Activated CD8-positive, alpha-beta T cell treated with anti-CD3 and anti-CD28 coated beads, Interleukin-2, amount 10 ng/mL, durations not matched to agents 7 days and 5 days (primary cell): ENCODE data around the gene CAPRIN2. TPM values are rescaled to one million over a fixed set of nuclear protein-coding genes. Genes with fewer than 3 reads are reported as not detected.

Experiments
- ATAC-seq: fragments of 150-1000 bp; cut with Tn5 transposase; one replicate; pipeline ENCODE4 v1.10.0; 2021; ENCODE audit warnings: moderate library complexity
- CTCF ChIA-PET: fragments of 350-600 bp; sonication (Branson Sonifier 250); formaldehyde crosslinking; loops from one replicate; lab custom pipeline; 2021; ENCODE audit warnings: antibody characterized with exemption; lab: Charles Lee
- POLR2A ChIA-PET: fragments of 350-600 bp; sonication (Branson Sonifier 250); formaldehyde crosslinking; loops from one replicate; lab custom pipeline; 2021; ENCODE audit warnings: antibody characterized with exemption; lab: Charles Lee
- DNase-seq: peaks from one replicate; pipeline ENCODE4 v3.0.0-alpha.2; 2020
- H3K27ac Mint-ChIP-seq: one replicate; pipeline ENCODE4 v1.8.0; 2021; ENCODE audit warnings: mild to moderate bottlenecking, mixed read lengths
- H3K27me3 Mint-ChIP-seq: one replicate; pipeline ENCODE4 v1.8.0; 2021; ENCODE audit warnings: low read depth, mixed read lengths
- H3K36me3 Mint-ChIP-seq: one replicate; pipeline ENCODE4 v1.8.0; 2021; ENCODE audit warnings: low read depth, mixed read lengths
- H3K4me1 Mint-ChIP-seq: one replicate; pipeline ENCODE4 v1.8.0; 2021; ENCODE audit warnings: low read depth, mixed read lengths
- H3K4me3 Mint-ChIP-seq: one replicate; pipeline ENCODE4 v1.8.0; 2021; ENCODE audit warnings: mild to moderate bottlenecking, mixed read lengths
- H3K9me3 Mint-ChIP-seq: one replicate; pipeline ENCODE4 v1.8.0; 2022; ENCODE audit warnings: mixed read lengths; ENCODE audit not compliant: insufficient read depth
- total RNA-seq, 2 experiments: library from RNA; stranded (reverse); gene quantifications; one replicate each; pipeline ENCODE4 v1.2.3, GENCODE V29; 2021

CAPRIN2 gene
- total RNA-seq, 2 experiments from 2014 or later: 8.9 to 10.7 TPM

GRCh38 chr12:30698346-30698745, 56.4 kb downstream of the CAPRIN2 start:
- no peak for DNase-seq
- Mint-ChIP-seq H3K27ac (no peak overlapping the region), H3K4me3 (no peak overlapping the region), H3K9me3 (no peaks in the 10 kb centered on the region), H3K36me3 (no peaks in the 10 kb centered on the region), H3K27me3 (peaks cover 12% of the 10 kb centered on the region), H3K4me1 (peaks cover 18% of the 10 kb centered on the region)
- CTCF ChIA-PET: interaction anchor here (1.2 kb wide), 1 partner anchor 97 kb away, joined by 3 read pairs; no protein-coding TSS in a partner anchor
- POLR2A ChIA-PET: no interaction called here
- ATAC-seq: no peak

GRCh38 chr12:30696943-30697342, 57.8 kb downstream of the CAPRIN2 start:
- Mint-ChIP-seq H3K9me3 (no peaks in the 10 kb centered on the region), H3K36me3 (no peaks in the 10 kb centered on the region), H3K4me3 (no peak overlapping the region), H3K27me3 (peaks cover 12% of the 10 kb centered on the region), H3K4me1 (peaks cover 25% of the 10 kb centered on the region), H3K27ac (no peak overlapping the region)
- DNase-seq (no peak), ATAC-seq (no peak)
- ChIA-PET POLR2A (interaction anchor here (2.1 kb wide), 1 partner anchor 57 kb away, joined by 21 read pairs; the partner anchor contains the start of gene CAPRIN2), CTCF (interaction anchor here (2.9 to 4.6 kb wide), 2 partner anchors 12 to 60 kb away, joined by 7 to 19 read pairs; no protein-coding TSS in a partner anchor)

- ChIA-PET POLR2A (interaction anchor here (2.1 kb wide), 1 partner anchor 58 kb away, joined by 21 read pairs; the partner anchor contains the start of gene CAPRIN2), CTCF (interaction anchor here (0.9 to 4.6 kb wide), 3 partner anchors 9 to 60 kb away, joined by 7 to 19 read pairs (median 7); no protein-coding TSS in a partner anchor)
- peak overlapping the region; percentile 92 for H3K4me3 Mint-ChIP-seq
- no peaks in the 10 kb centered on the region for H3K36me3 Mint-ChIP-seq
- peaks cover 12% of the 10 kb centered on the region for H3K27me3 Mint-ChIP-seq
- peaks cover 25% of the 10 kb centered on the region for H3K4me1 Mint-ChIP-seq
- DNase-seq: no peak
- no peak for ATAC-seq
- H3K9me3 Mint-ChIP-seq: no peaks in the 10 kb centered on the region
- peak overlapping the region; percentile 91 for H3K27ac Mint-ChIP-seq
Measured at GRCh38 chr12:30696486-30696885, 58.3 kb downstream of the CAPRIN2 start.

GRCh38 chr12:30696103-30696408, 58.7 kb downstream of the CAPRIN2 start:
- Mint-ChIP-seq H3K9me3 (no peaks in the 10 kb centered on the region), H3K27me3 (peaks cover 12% of the 10 kb centered on the region), H3K36me3 (no peaks in the 10 kb centered on the region), H3K27ac (peak overlapping the region; percentile 91), H3K4me1 (peaks cover 29% of the 10 kb centered on the region), H3K4me3 (peak overlapping the region; percentile 92)
- CTCF ChIA-PET: interaction anchor here (0.7 to 4.6 kb wide), 12 partner anchors 10 to 1631 kb away, joined by 3 to 19 read pairs (median 4); no protein-coding TSS in a partner anchor
- POLR2A ChIA-PET: interaction anchor here (0.7 to 2.1 kb wide), 4 partner anchors 11 to 85 kb away, joined by 3 to 21 read pairs (median 4); partner anchors contain the start of gene CAPRIN2
- no peak for DNase-seq
- ATAC-seq: no peak

GRCh38 chr12:30695199-30696102, 59.3 kb downstream of the CAPRIN2 start, which contains the start of gene IPO8:
Gene IPO8, minus strand, starts transcription at chr12:30695869. Its CDS starts 222 bp downstream, at chr12:30695647.
- DNase-seq (peak; percentile 87), ATAC-seq (peak; percentile 92)
- Mint-ChIP-seq H3K4me1 (peaks cover 31% of the 10 kb centered on the region), H3K9me3 (no peaks in the 10 kb centered on the region), H3K36me3 (no peaks in the 10 kb centered on the region), H3K27me3 (peaks cover 11% of the 10 kb centered on the region), H3K27ac (peak within 1 kb of the TSS; percentile 91), H3K4me3 (peak within 1 kb of the TSS; percentile 92)
- CTCF ChIA-PET: interaction anchor here (0.7 to 4.6 kb wide), 13 partner anchors 10 to 1631 kb away, joined by 3 to 19 read pairs (median 4); no protein-coding TSS in a partner anchor
- POLR2A ChIA-PET: interaction anchor here (0.7 to 2.1 kb wide), 5 partner anchors 10 to 84 kb away, joined by 3 to 21 read pairs (median 5); partner anchors contain the start of gene CAPRIN2

GRCh38 chr12:30694412-30695198, 60.1 kb downstream of the CAPRIN2 start:
- H3K27me3 Mint-ChIP-seq: peaks cover 9% of the 10 kb centered on the region
- DNase-seq: peak; percentile 26
- peak overlapping the region; percentile 83 for H3K27ac Mint-ChIP-seq
- no peak for ATAC-seq
- H3K4me1 Mint-ChIP-seq: peaks cover 31% of the 10 kb centered on the region
- H3K9me3 Mint-ChIP-seq: no peaks in the 10 kb centered on the region
- H3K4me3 Mint-ChIP-seq: peak overlapping the region; percentile 92
- CTCF ChIA-PET: interaction anchor here (1.1 to 4.6 kb wide), 8 partner anchors 10 to 101 kb away, joined by 3 to 19 read pairs (median 6); no protein-coding TSS in a partner anchor
- H3K36me3 Mint-ChIP-seq: peaks cover 5% of the 10 kb centered on the region
- POLR2A ChIA-PET: interaction anchor here (0.8 to 2.1 kb wide), 3 partner anchors 12 to 60 kb away, joined by 5 to 21 read pairs (median 5); partner anchors contain the start of gene CAPRIN2

GRCh38 chr12:30692470-30692869, 62.3 kb downstream of the CAPRIN2 start:
- CTCF ChIA-PET: no interaction called here

GRCh38 chr12:30691122-30691879, 63.5 kb downstream of the CAPRIN2 start:
- H3K27ac Mint-ChIP-seq: no peak overlapping the region
- ATAC-seq: no peak
- no peaks in the 10 kb centered on the region for H3K9me3 Mint-ChIP-seq
- ChIA-PET POLR2A (no interaction called here), CTCF (no interaction called here)
- H3K4me1 Mint-ChIP-seq: peaks cover 29% of the 10 kb centered on the region
- H3K36me3 Mint-ChIP-seq: peaks cover 7% of the 10 kb centered on the region
- no peaks in the 10 kb centered on the region for H3K27me3 Mint-ChIP-seq
- no peak for DNase-seq
- no peak overlapping the region for H3K4me3 Mint-ChIP-seq

More at GRCh38 chr12:30692470-30692869, 62.3 kb downstream of the CAPRIN2 start:
- peaks cover 5% of the 10 kb centered on the region for H3K36me3 Mint-ChIP-seq
- no peak overlapping the region for H3K4me3 Mint-ChIP-seq
- POLR2A ChIA-PET: interaction anchor here (0.7 kb wide), 1 partner anchor 17 kb away, joined by 4 read pairs; no protein-coding TSS in a partner anchor
- no peaks in the 10 kb centered on the region for H3K9me3 Mint-ChIP-seq
- no peak for ATAC-seq
- no peaks in the 10 kb centered on the region for H3K27me3 Mint-ChIP-seq
- no peak for DNase-seq
- H3K4me1 Mint-ChIP-seq: peaks cover 31% of the 10 kb centered on the region
- no peak overlapping the region for H3K27ac Mint-ChIP-seq

- H3K27ac Mint-ChIP-seq: no peak overlapping the region
- no peak for DNase-seq
Measured at GRCh38 chr12:30687265-30687986, 67.3 kb downstream of the CAPRIN2 start.

GRCh38 chr12:30679241-30679640, 75.5 kb downstream of the CAPRIN2 start:
- no peaks in the 10 kb centered on the region for H3K9me3 Mint-ChIP-seq
- DNase-seq (no peak), ATAC-seq (no peak)
- no peak overlapping the region for H3K4me3 Mint-ChIP-seq
- peaks cover 55% of the 10 kb centered on the region for H3K36me3 Mint-ChIP-seq
- no peaks in the 10 kb centered on the region for H3K27me3 Mint-ChIP-seq
- no peaks in the 10 kb centered on the region for H3K4me1 Mint-ChIP-seq
- CTCF ChIA-PET: no interaction called here
- no peak overlapping the region for H3K27ac Mint-ChIP-seq
- POLR2A ChIA-PET: no interaction called here

More at GRCh38 chr12:30687265-30687986, 67.3 kb downstream of the CAPRIN2 start:
- ChIA-PET POLR2A (no interaction called here), CTCF (no interaction called here)
- Mint-ChIP-seq H3K4me1 (peaks cover 6% of the 10 kb centered on the region), H3K27me3 (no peaks in the 10 kb centered on the region), H3K4me3 (no peak overlapping the region), H3K9me3 (no peaks in the 10 kb centered on the region), H3K36me3 (peaks cover 23% of the 10 kb centered on the region)
- no peak for ATAC-seq
